ENCODE results near the gene CEP43. TPM values are rescaled to one million over a fixed set of nuclear protein-coding genes. Genes with fewer than 3 reads are reported as not detected.
A peak's percentile ranks its signal among the peaks of the same experiment; 100 is the strongest.

CEP43 gene
- total RNA-seq, 1 donor from 2014 or later = 23.3 TPM

GRCh38 chr6:166957805-166958076 is 41.5 kb upstream of the CEP43 start:
- peaks cover 20% of the 10 kb centered on the region for H3K27me3 Mint-ChIP-seq (ENCODE audit: unreplicated experiment)
- H3K9me3 Mint-ChIP-seq (ENCODE audit: unreplicated experiment) = peaks cover 4% of the 10 kb centered on the region
- no peak for DNase-seq (ENCODE audit: low spot score)
- H3K27ac Mint-ChIP-seq (ENCODE audit: unreplicated experiment) = peak overlapping the region; percentile 55
- H3K4me3 Mint-ChIP-seq (ENCODE audit: unreplicated experiment) = peak overlapping the region; percentile 94
- no peak for TF ChIP-seq CTCF (IDR thresholded peaks at IDR 0.05; ENCODE audit: unreplicated experiment)
- H3K36me3 Mint-ChIP-seq (ENCODE audit: low read depth, unreplicated experiment) = peaks cover 14% of the 10 kb centered on the region
- H3K4me1 Mint-ChIP-seq (ENCODE audit: unreplicated experiment) = peaks cover 36% of the 10 kb centered on the region

- Mint-ChIP-seq H3K4me3 (ENCODE audit: unreplicated experiment) (peak overlapping the region; percentile 60), H3K9me3 (ENCODE audit: unreplicated experiment) (peaks cover 4% of the 10 kb centered on the region), H3K27ac (ENCODE audit: unreplicated experiment) (peak overlapping the region; percentile 28), H3K36me3 (ENCODE audit: low read depth, unreplicated experiment) (peaks cover 14% of the 10 kb centered on the region), H3K4me1 (ENCODE audit: unreplicated experiment) (peaks cover 36% of the 10 kb centered on the region), H3K27me3 (ENCODE audit: unreplicated experiment) (peaks cover 17% of the 10 kb centered on the region)
- DNase-seq (ENCODE audit: low spot score) = no peak
- TF ChIP-seq CTCF (IDR thresholded peaks at IDR 0.05; ENCODE audit: unreplicated experiment) = no peak
Measured at GRCh38 chr6:166958926-166959861, 40.0 kb upstream of the CEP43 start.

GRCh38 chr6:166959911-166960608 is 39.1 kb upstream of the CEP43 start:
- H3K9me3 Mint-ChIP-seq (ENCODE audit: unreplicated experiment) = peaks cover 3% of the 10 kb centered on the region
- H3K4me3 Mint-ChIP-seq (ENCODE audit: unreplicated experiment) = peak overlapping the region; percentile 60
- peaks cover 13% of the 10 kb centered on the region for H3K27me3 Mint-ChIP-seq (ENCODE audit: unreplicated experiment)
- DNase-seq (ENCODE audit: low spot score) = no peak
- TF ChIP-seq CTCF (IDR thresholded peaks at IDR 0.05; ENCODE audit: unreplicated experiment) = no peak
- peaks cover 12% of the 10 kb centered on the region for H3K36me3 Mint-ChIP-seq (ENCODE audit: low read depth, unreplicated experiment)
- H3K27ac Mint-ChIP-seq (ENCODE audit: unreplicated experiment) = no peak overlapping the region
- peaks cover 34% of the 10 kb centered on the region for H3K4me1 Mint-ChIP-seq (ENCODE audit: unreplicated experiment)

- peaks cover 8% of the 10 kb centered on the region for H3K27me3 Mint-ChIP-seq (ENCODE audit: unreplicated experiment)
- H3K4me3 Mint-ChIP-seq (ENCODE audit: unreplicated experiment) = no peak overlapping the region
- H3K9me3 Mint-ChIP-seq (ENCODE audit: unreplicated experiment) = no peaks in the 10 kb centered on the region
- peaks cover 6% of the 10 kb centered on the region for H3K36me3 Mint-ChIP-seq (ENCODE audit: low read depth, unreplicated experiment)
- peaks cover 29% of the 10 kb centered on the region for H3K4me1 Mint-ChIP-seq (ENCODE audit: unreplicated experiment)
- H3K27ac Mint-ChIP-seq (ENCODE audit: unreplicated experiment) = no peak overlapping the region
- no peak for TF ChIP-seq CTCF (IDR thresholded peaks at IDR 0.05; ENCODE audit: unreplicated experiment)
- no peak for DNase-seq (ENCODE audit: low spot score)
Measured at GRCh38 chr6:166960609-166960978, 38.6 kb upstream of the CEP43 start.

GRCh38 chr6:166966268-166966667 is 32.9 kb upstream of the CEP43 start:
- Mint-ChIP-seq H3K27ac (ENCODE audit: unreplicated experiment) (no peak overlapping the region), H3K9me3 (ENCODE audit: unreplicated experiment) (no peaks in the 10 kb centered on the region), H3K27me3 (ENCODE audit: unreplicated experiment) (peaks cover 4% of the 10 kb centered on the region), H3K36me3 (ENCODE audit: low read depth, unreplicated experiment) (peaks cover 3% of the 10 kb centered on the region), H3K4me1 (ENCODE audit: unreplicated experiment) (no peaks in the 10 kb centered on the region), H3K4me3 (ENCODE audit: unreplicated experiment) (no peak overlapping the region)
- DNase-seq (ENCODE audit: low spot score) = no peak
- no peak for TF ChIP-seq CTCF (IDR thresholded peaks at IDR 0.05; ENCODE audit: unreplicated experiment)
